ENCODE data around the gene AMN1.
"Not testable (repeated sequence)": the region's sequence is repeated elsewhere in the genome, so short reads cannot be mapped to it uniquely, and the experiment has no call there.

Gene AMN1

DNA sequence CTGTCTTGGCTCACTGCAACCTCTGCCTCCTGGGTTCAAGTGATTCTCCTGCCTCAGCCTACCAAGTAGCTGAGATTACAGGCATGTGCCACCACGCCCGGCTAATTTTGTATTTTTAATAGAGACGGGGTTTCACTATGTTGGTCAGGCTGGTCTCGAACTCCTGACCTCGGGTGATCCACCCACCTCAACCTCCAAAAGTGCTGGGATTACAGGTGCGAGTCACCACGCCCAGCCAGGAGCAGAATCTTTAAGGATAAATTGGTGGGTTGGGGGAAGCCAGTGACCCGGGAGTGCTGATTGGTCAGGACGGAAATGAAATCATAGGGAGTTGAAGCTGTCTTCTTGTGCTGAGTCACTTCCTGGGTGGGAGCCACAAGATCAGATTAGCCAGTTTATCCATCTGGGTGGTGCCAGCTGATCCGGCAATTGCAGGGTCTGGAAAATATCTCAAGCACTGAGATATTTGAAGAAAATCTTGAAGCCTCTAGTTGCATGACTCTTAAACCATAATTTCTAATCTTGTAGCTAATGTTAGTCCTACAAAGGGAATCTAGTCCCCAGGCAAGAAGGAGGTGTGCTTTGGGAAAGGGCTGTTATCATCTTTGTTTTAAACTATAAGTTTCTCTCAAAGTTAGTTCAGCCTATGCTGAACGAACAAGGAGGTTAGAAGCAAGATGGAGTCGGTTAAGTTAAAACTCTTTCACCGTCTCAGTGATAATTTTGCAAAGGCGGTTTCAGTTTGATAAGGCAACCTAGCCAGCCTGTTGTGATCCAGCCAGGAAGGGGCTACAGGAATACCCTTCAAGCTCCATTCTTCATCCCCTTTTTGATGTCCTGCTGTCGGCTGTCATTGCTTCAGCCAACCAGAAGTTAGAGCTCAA is 5.0 kb upstream of the AMN1 start:
- H3K27ac ChIP-seq (ENCODE audit: low read depth, low read length); H3K36me3 ChIP-seq (ENCODE audit: control insufficient read depth in 1 of 2, insufficient read depth in 2 of 2, low read length in 2 of 2); H3K9ac ChIP-seq (ENCODE audit: low read depth in 1 of 2, low read length in 2 of 2); H3K4me3 ChIP-seq (ENCODE audit: low read depth in 1 of 2, low read length in 2 of 2); H3K27me3 ChIP-seq (ENCODE audit: control insufficient read depth in 1 of 2, insufficient read depth in 2 of 2, low read length in 2 of 2); H3K9me3 ChIP-seq (ENCODE audit: control insufficient read depth in 1 of 2, low read length in 2 of 2): not testable (repeated sequence)
- peaks cover 9 to 19% of the 10 kb centered on the region in 2 donors for H3K4me1 ChIP-seq (ENCODE audit: control insufficient read depth in 1 of 2, insufficient read depth in 2 of 2, low read length in 2 of 2)

DNA sequence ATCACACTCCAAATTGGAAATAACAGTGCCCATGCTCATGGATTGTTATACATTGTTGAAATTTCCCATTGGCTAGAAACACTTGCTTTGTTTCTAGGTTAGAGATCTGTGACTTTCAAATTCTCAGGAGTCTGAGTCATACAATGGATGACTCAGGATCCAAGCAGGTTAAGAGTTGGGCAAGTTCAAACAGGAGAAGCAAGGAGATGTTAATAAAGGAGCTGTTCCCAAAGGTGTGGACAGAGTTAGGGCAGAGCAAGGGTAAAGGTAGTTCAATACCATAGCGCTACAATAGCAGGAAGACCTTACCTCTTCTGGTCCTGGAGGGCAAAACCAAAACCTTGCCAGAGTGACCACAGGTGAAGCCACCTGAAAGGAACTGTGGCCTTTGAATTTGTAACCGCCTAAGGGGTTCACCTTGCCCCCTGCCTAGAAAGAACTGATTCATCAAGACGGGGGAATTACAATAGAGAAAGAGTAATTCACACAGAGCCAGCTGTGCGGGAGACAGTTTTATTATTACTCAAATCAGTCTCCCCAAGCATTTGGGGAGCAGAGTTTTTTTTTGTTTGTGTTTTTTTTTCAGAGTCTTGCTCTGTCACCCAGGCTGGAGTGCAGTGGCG is 4.2 kb upstream of the AMN1 start:
- no peaks in the 10 kb centered on the region for H3K9me3 ChIP-seq (ENCODE audit: control insufficient read depth in 1 of 2, low read length in 2 of 2)
- no peak overlapping the region for H3K9ac ChIP-seq (ENCODE audit: low read depth in 1 of 2, low read length in 2 of 2)
- peak overlapping the region; percentile 30 for H3K27ac ChIP-seq (ENCODE audit: low read depth, low read length)
- no peaks in the 10 kb centered on the region for H3K36me3 ChIP-seq (ENCODE audit: control insufficient read depth in 1 of 2, insufficient read depth in 2 of 2, low read length in 2 of 2)
- peaks cover 12 to 21% of the 10 kb centered on the region in 2 donors for H3K4me1 ChIP-seq (ENCODE audit: control insufficient read depth in 1 of 2, insufficient read depth in 2 of 2, low read length in 2 of 2)
- H3K4me3 ChIP-seq (ENCODE audit: low read depth in 1 of 2, low read length in 2 of 2) = no peak overlapping the region
- no peaks in the 10 kb centered on the region for H3K27me3 ChIP-seq (ENCODE audit: control insufficient read depth in 1 of 2, insufficient read depth in 2 of 2, low read length in 2 of 2)

DNA sequence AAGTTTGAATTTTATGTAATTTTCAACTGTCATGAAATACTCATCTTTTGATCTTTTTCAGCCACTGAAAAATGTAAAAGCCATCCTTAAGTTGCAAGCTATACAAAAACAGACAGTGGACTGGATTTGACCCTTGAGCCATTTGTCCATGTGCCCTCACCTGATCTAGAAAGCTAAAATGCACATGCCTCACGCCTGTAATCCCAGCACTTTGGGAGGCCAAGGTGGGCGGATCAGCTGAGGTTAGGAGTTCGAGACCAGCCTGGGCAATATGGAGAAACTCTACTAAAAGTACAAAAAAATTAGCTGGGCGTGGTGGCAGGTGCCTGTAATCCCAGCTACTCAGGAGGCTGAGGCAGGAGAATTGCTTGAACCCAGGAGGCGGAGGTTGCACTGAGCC is 2.4 kb upstream of the AMN1 start:
- H3K9ac ChIP-seq (ENCODE audit: low read depth in 1 of 2, low read length in 2 of 2); H3K4me3 ChIP-seq (ENCODE audit: low read depth in 1 of 2, low read length in 2 of 2); H3K9me3 ChIP-seq (ENCODE audit: control insufficient read depth in 1 of 2, low read length in 2 of 2); H3K36me3 ChIP-seq (ENCODE audit: control insufficient read depth in 1 of 2, insufficient read depth in 2 of 2, low read length in 2 of 2); H3K27me3 ChIP-seq (ENCODE audit: control insufficient read depth in 1 of 2, insufficient read depth in 2 of 2, low read length in 2 of 2); H3K27ac ChIP-seq (ENCODE audit: low read depth, low read length): not testable (repeated sequence)
- peaks cover 17 to 24% of the 10 kb centered on the region in 2 donors for H3K4me1 ChIP-seq (ENCODE audit: control insufficient read depth in 1 of 2, insufficient read depth in 2 of 2, low read length in 2 of 2)

DNA sequence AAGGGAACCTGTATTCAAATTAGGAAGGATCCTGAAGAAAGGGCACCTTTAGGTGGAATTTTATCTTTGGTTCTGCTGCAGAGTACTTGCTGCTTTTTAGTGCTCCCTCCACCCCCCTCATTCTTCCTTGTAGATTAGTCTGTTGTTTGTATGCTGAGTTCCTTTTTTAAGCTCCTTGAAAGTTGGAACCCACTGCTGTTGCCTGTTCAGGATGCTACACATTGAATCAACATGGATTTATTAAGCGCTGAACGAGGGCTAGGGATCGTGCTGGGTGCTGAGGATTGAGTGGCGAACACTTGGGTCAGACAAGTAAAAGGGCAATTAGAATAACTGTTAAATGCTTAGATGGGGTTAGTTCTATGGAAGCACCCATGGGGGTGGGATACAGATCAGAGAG is 884 bp upstream of the AMN1 start:
- Histone ChIP-seq H3K27me3 (ENCODE audit: control insufficient read depth in 1 of 2, insufficient read depth in 2 of 2, low read length in 2 of 2) (no peaks in the 10 kb centered on the region), H3K27ac (ENCODE audit: low read depth, low read length) (peak overlapping the region; percentile 97), H3K4me1 (ENCODE audit: control insufficient read depth in 1 of 2, insufficient read depth in 2 of 2, low read length in 2 of 2) (peaks cover 17 to 24% of the 10 kb centered on the region in 2 donors), H3K9me3 (ENCODE audit: control insufficient read depth in 1 of 2, low read length in 2 of 2) (no peaks in the 10 kb centered on the region), H3K9ac (ENCODE audit: low read depth in 1 of 2, low read length in 2 of 2) (peak overlapping the region; percentile 76 to 98), H3K36me3 (ENCODE audit: control insufficient read depth in 1 of 2, insufficient read depth in 2 of 2, low read length in 2 of 2) (no peaks in the 10 kb centered on the region), H3K4me3 (ENCODE audit: low read depth in 1 of 2, low read length in 2 of 2) (peak overlapping the region; percentile 87 to 98)

DNA sequence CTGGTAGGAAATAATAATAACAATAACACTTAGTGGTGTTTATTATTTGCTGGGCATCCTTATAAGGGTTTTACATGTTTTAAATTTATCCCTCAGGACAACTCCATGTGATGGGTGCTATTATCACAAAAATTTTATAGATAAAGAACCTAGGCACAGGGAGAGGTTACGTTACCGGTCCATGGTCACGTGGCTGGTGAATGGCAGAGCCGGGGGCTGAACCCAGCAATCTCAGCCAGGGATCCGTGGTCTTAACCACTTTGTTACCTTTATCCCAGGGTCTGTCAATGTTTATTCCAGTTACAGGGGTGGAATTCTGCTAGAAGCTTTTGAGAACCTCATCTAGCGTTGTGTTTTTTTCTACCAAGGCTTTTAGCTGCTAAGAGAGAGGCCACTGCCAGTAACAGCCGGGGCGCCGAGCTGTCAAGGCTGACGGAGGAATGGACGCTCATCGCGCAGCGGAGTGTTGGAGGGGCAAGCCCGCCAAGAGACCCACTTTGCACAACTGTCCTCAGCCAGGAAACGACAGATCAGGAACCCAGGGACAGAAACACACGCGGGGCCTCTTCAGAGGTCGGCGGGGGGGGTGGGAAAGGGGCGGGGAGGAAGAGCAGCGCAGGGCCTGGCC is 418 bp downstream of the AMN1 start:
- H3K27ac ChIP-seq (ENCODE audit: low read depth, low read length) = peak overlapping the region; percentile 97
- no peaks in the 10 kb centered on the region for H3K27me3 ChIP-seq (ENCODE audit: control insufficient read depth in 1 of 2, insufficient read depth in 2 of 2, low read length in 2 of 2)
- H3K4me1 ChIP-seq (ENCODE audit: control insufficient read depth in 1 of 2, insufficient read depth in 2 of 2, low read length in 2 of 2) = peaks cover 17 to 21% of the 10 kb centered on the region in 2 donors
- no peaks in the 10 kb centered on the region for H3K9me3 ChIP-seq (ENCODE audit: control insufficient read depth in 1 of 2, low read length in 2 of 2)
- no peaks in the 10 kb centered on the region for H3K36me3 ChIP-seq (ENCODE audit: control insufficient read depth in 1 of 2, insufficient read depth in 2 of 2, low read length in 2 of 2)
- H3K9ac ChIP-seq (ENCODE audit: low read depth in 1 of 2, low read length in 2 of 2) = peak overlapping the region; percentile 91 to 95
- peak overlapping the region; percentile 87 to 95 for H3K4me3 ChIP-seq (ENCODE audit: low read depth in 1 of 2, low read length in 2 of 2)

DNA sequence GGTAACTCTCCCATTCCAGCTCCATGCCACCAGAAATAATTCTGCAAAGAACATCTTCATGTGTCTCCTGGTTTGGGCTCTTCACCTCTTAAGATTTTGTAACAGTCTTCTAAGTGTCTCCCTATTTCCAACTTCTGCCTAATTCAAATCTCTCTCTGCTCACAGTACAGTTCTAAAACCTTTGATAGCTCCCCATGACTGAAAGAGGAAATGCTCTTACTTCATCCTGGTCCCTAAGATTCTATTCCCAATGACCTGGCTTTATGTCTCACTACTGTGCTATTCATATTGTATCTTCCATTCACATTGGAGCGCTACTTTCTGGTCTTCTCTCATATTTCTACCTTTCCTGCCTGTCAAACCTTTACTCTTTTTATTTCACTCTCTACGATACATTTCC is 1.6 kb downstream of the AMN1 start:
- Histone ChIP-seq H3K27ac (ENCODE audit: low read depth, low read length) (no peak overlapping the region), H3K9ac (ENCODE audit: low read depth in 1 of 2, low read length in 2 of 2) (no peak overlapping the region), H3K4me1 (ENCODE audit: control insufficient read depth in 1 of 2, insufficient read depth in 2 of 2, low read length in 2 of 2) (peaks cover 13 to 17% of the 10 kb centered on the region in 2 donors), H3K9me3 (ENCODE audit: control insufficient read depth in 1 of 2, low read length in 2 of 2) (no peaks in the 10 kb centered on the region), H3K27me3 (ENCODE audit: control insufficient read depth in 1 of 2, insufficient read depth in 2 of 2, low read length in 2 of 2) (no peaks in the 10 kb centered on the region), H3K36me3 (ENCODE audit: control insufficient read depth in 1 of 2, insufficient read depth in 2 of 2, low read length in 2 of 2) (no peaks in the 10 kb centered on the region), H3K4me3 (ENCODE audit: low read depth in 1 of 2, low read length in 2 of 2) (no peak overlapping the region)

DNA sequence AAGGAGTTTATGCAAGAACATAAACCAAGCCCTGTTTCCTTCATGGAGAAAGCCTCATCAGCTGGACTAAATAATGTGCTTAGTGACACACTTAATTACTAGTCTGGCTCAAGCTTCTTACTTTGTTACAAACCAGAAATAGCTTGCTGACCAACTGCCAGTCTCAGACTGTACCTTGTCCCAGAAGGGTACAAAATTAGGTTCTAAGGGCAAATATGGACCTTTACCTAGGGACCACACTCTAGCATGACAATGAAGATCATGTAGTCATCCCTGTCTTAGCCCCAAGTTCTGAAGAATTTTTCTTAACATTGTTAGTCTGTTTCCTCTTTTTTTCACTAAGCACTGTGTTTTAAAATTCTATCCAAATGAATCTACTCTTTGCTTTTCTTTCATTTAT is 2.2 kb downstream of the AMN1 start:
- no peak overlapping the region for H3K4me3 ChIP-seq (ENCODE audit: low read depth in 1 of 2, low read length in 2 of 2)
- no peaks in the 10 kb centered on the region for H3K36me3 ChIP-seq (ENCODE audit: control insufficient read depth in 1 of 2, insufficient read depth in 2 of 2, low read length in 2 of 2)

DNA sequence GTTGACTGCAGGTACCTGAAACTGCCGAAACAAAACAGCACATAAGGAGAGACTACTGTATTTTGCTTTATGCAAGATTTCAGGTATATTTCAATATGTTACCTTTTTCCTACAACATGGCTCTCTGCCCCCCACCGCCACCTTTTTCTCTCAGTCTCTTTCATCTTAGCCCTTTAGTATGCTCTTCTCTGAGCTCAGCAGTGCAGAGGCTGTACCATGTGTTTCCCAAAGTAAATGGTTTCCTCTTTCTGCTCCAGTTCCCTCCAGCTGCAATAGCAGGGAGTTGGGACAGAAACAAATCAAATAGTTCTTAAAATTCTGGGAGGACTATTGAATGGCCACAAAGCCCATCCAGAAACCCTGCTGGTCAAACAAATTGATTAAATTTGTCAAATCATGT is 4.3 kb downstream of the AMN1 start:
- Histone ChIP-seq H3K9ac (ENCODE audit: low read depth in 1 of 2, low read length in 2 of 2) (no peak overlapping the region), H3K4me1 (ENCODE audit: control insufficient read depth in 1 of 2, insufficient read depth in 2 of 2, low read length in 2 of 2) (peaks cover 6 to 13% of the 10 kb centered on the region in 2 donors)

More for the DNA sequence above, 2.2 kb downstream of the AMN1 start:
- Histone ChIP-seq H3K27me3 (ENCODE audit: control insufficient read depth in 1 of 2, insufficient read depth in 2 of 2, low read length in 2 of 2) (no peaks in the 10 kb centered on the region), H3K9ac (ENCODE audit: low read depth in 1 of 2, low read length in 2 of 2) (no peak overlapping the region), H3K27ac (ENCODE audit: low read depth, low read length) (no peak overlapping the region), H3K4me1 (ENCODE audit: control insufficient read depth in 1 of 2, insufficient read depth in 2 of 2, low read length in 2 of 2) (peaks cover 11 to 17% of the 10 kb centered on the region in 2 donors), H3K9me3 (ENCODE audit: control insufficient read depth in 1 of 2, low read length in 2 of 2) (no peaks in the 10 kb centered on the region)

DNA sequence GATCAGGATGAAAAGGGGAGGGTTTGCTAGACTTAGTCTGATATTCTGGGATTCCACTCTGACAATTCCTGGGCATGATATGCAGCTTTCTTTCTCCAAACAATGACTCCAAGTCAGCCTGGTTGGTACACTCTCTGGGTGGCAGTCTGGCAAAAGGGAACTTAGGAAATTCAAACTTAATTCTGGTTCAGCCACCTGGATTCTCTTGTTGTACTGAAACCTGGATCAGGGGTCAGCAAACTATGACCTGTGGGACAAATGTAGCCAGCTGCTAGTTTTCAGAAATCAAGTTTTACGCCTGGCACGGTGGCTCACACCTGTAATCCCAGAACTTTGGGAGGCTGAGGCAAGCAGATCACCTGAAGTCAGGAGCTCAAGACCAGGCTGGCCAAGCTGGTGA is 6.2 kb downstream of the AMN1 start:
- no peaks in the 10 kb centered on the region for H3K27me3 ChIP-seq (ENCODE audit: control insufficient read depth in 1 of 2, insufficient read depth in 2 of 2, low read length in 2 of 2)
- H3K9me3 ChIP-seq (ENCODE audit: control insufficient read depth in 1 of 2, low read length in 2 of 2) = no peaks in the 10 kb centered on the region
- H3K9ac ChIP-seq (ENCODE audit: low read depth in 1 of 2, low read length in 2 of 2) = no peak overlapping the region
- no peak overlapping the region for H3K27ac ChIP-seq (ENCODE audit: low read depth, low read length)
- peaks cover 0 to under 1% of the 10 kb centered on the region in 2 donors for H3K4me1 ChIP-seq (ENCODE audit: control insufficient read depth in 1 of 2, insufficient read depth in 2 of 2, low read length in 2 of 2)
- no peaks in the 10 kb centered on the region for H3K36me3 ChIP-seq (ENCODE audit: control insufficient read depth in 1 of 2, insufficient read depth in 2 of 2, low read length in 2 of 2)
- no peak overlapping the region for H3K4me3 ChIP-seq (ENCODE audit: low read depth in 1 of 2, low read length in 2 of 2)

More for the DNA sequence above, 4.3 kb downstream of the AMN1 start:
- Histone ChIP-seq H3K27me3 (ENCODE audit: control insufficient read depth in 1 of 2, insufficient read depth in 2 of 2, low read length in 2 of 2) (no peaks in the 10 kb centered on the region), H3K36me3 (ENCODE audit: control insufficient read depth in 1 of 2, insufficient read depth in 2 of 2, low read length in 2 of 2) (no peaks in the 10 kb centered on the region), H3K27ac (ENCODE audit: low read depth, low read length) (no peak overlapping the region), H3K4me3 (ENCODE audit: low read depth in 1 of 2, low read length in 2 of 2) (no peak overlapping the region), H3K9me3 (ENCODE audit: control insufficient read depth in 1 of 2, low read length in 2 of 2) (no peaks in the 10 kb centered on the region)

DNA sequence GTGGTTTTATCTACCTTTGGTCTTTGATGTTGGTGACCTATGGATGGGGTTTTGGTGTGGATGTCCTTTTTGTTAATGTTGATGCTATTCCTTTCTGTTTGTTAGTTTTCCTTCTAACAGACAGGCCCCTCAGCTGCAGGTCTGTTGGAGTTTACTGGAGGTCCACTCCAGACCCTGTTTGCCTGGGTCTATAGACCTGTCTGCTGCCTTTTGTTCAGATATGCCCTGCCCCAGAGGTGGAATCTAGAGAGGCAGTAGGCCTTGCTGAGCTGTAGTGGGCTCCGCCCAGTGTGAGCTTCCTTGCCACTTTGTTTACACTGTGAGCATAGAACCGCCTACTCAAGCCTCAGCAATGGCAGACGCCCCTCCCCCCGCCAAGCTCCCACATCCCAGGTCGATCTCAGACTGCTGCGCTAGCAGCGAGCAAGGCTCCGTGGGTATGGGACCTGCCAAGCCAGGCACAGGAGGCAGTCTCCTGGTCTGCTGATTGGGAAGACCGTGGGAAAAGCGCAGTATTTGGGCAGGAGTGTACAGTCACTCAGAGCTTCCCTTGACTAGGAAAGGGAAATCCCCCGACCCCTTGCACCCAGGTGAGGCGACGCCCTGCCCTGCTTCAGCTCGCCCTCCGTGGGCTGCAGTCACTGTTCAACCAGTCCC is 10.2 kb downstream of the AMN1 start:
- H3K4me1 ChIP-seq (ENCODE audit: control insufficient read depth in 1 of 2, insufficient read depth in 2 of 2, low read length in 2 of 2); H3K27me3 ChIP-seq (ENCODE audit: control insufficient read depth in 1 of 2, insufficient read depth in 2 of 2, low read length in 2 of 2); H3K9ac ChIP-seq (ENCODE audit: low read depth in 1 of 2, low read length in 2 of 2); H3K4me3 ChIP-seq (ENCODE audit: low read depth in 1 of 2, low read length in 2 of 2); H3K36me3 ChIP-seq (ENCODE audit: control insufficient read depth in 1 of 2, insufficient read depth in 2 of 2, low read length in 2 of 2); H3K27ac ChIP-seq (ENCODE audit: low read depth, low read length); H3K9me3 ChIP-seq (ENCODE audit: control insufficient read depth in 1 of 2, low read length in 2 of 2): not testable (repeated sequence)

All from duodenal mucosa (tissue), 2 donors.